C4-2B (cell line): ENCODE results near the gene WDTC1.

ENCODE experiments used
- H3K27ac ChIP-seq: fragments of 450-650 bp; 2 replicates; pipeline ENCODE4 v1.5.1; 2017
- ZFX ChIP-seq: fragments of 450-650 bp; IDR thresholded peaks from 2 replicates; pipeline ENCODE4 v1.6.1; 2017
- TF ChIP-seq, protein P1 (sequence below): fragments of 450-650 bp; conservative IDR thresholded peaks from 2 replicates; pipeline ENCODE4 v1.5.1; 2017; ENCODE audit warnings: mild to moderate bottlenecking

WDTC1 gene

DNA sequence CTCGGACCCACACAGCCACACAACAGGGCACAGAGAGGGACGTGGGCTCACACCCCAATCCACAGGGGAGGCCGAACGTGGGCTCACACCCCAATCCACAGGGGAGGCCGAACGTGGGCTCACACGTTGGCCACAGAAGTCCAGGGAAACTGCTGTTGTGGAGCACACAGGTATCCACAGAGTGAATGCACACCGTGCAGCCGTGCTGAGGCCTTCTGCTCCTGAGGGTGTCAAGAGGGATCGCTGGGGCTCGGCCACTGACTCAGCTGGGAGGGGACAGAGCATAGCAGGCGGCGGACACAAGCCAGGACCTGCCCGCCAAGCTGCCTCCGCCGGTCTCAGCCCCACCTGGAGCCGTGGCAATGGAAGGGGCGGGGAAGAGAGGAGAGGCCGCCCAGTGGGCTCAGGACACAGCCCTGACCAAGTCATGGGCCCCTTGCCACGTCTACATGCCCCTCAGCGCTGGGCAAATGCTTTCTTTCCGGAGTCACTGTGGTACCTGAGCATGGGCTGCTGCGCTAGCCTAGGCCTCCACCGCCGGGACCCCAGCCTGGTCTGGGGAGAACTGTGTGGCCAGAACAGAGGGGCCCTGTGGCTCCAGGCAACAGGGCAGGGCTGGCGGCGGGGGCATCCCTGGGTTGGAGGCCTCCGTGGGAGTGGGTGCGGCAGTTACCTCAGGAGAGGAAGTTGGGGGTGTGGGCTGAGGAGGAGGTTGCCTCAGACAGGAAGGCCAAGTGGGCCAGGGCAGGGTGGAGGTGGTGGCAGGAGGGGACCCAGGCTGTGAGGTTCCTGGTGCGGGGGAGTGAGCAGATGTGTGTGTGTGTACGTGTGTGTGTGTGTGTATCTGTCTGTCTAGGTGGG lies 108.6 kb downstream of the WDTC1 start:
- peak overlapping the region; percentile 70 for H3K27ac ChIP-seq

DNA sequence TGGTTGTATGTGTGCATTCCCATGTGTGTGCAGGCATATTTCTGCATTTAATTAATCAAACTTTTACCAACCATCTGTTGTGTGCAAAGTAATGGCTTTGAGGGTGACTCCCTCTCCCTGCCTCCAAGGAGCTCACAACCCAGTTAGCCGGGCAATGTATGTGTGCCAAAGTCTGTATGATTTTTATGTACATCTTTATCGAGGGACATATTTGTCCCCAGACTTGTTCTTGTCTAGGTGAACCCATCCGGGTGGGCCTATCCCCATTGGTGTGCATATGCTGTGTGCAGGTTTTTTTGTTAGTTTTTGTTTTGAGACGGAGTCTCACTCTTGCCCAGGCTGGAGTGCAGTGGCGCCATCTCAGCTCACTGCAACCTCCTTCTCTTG lies 109.2 kb downstream of the WDTC1 start:
- H3K27ac ChIP-seq, result no peak overlapping the region; the same call in 1 of the 2 replicates
- no peak for TF ChIP-seq ZFX
- TF ChIP-seq, protein P1, sequence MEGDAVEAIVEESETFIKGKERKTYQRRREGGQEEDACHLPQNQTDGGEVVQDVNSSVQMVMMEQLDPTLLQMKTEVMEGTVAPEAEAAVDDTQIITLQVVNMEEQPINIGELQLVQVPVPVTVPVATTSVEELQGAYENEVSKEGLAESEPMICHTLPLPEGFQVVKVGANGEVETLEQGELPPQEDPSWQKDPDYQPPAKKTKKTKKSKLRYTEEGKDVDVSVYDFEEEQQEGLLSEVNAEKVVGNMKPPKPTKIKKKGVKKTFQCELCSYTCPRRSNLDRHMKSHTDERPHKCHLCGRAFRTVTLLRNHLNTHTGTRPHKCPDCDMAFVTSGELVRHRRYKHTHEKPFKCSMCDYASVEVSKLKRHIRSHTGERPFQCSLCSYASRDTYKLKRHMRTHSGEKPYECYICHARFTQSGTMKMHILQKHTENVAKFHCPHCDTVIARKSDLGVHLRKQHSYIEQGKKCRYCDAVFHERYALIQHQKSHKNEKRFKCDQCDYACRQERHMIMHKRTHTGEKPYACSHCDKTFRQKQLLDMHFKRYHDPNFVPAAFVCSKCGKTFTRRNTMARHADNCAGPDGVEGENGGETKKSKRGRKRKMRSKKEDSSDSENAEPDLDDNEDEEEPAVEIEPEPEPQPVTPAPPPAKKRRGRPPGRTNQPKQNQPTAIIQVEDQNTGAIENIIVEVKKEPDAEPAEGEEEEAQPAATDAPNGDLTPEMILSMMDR, result no peak

More for the DNA sequence above, 108.6 kb downstream of the WDTC1 start:
- no peak for TF ChIP-seq ZFX
- TF ChIP-seq, protein P1, result no peak

DNA sequence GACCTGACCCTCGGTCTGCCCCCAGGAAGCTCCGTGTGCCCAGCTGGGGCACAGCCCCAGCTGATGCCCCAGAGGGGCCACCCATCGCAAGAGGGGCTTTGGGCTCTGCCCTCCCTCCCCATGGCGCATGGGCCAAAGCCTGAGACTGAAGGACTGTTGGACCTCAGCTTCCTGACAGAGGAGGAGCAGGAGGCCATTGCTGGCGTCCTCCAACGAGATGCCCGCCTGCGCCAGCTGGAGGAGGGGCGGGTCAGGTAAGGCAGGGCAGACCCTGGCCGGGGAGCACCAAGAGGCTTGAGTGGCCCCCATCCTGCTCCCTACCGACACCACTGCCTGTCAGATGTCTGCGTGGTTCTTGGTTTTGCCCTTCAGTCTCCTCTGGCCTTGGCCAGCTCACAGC lies 110.8 kb downstream of the WDTC1 start:
- TF ChIP-seq, protein P1, result no peak
- no peak for TF ChIP-seq ZFX
- no peak overlapping the region for H3K27ac ChIP-seq

DNA sequence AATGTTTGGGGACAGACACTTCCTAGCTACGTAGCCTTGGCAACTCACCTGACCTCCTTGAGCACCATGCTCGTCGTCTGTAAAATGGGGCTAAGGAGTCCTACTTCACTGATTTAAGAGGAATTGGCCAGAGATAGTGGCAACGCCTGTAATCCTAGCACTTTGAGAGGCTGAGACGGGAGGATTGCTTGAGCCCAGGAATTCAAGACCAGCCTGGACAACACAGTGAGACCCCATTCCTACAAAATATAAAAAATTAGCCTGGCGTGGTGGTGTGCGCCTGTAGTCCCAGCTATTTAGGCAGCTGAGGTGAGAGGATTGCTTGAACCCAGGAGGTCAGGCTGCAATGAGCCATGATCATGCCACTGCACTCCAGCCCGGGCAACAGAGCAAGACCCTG lies 111.9 kb downstream of the WDTC1 start:
- TF ChIP-seq, protein P1, result no peak
- TF ChIP-seq ZFX, result no peak
- no peak overlapping the region for H3K27ac ChIP-seq

DNA sequence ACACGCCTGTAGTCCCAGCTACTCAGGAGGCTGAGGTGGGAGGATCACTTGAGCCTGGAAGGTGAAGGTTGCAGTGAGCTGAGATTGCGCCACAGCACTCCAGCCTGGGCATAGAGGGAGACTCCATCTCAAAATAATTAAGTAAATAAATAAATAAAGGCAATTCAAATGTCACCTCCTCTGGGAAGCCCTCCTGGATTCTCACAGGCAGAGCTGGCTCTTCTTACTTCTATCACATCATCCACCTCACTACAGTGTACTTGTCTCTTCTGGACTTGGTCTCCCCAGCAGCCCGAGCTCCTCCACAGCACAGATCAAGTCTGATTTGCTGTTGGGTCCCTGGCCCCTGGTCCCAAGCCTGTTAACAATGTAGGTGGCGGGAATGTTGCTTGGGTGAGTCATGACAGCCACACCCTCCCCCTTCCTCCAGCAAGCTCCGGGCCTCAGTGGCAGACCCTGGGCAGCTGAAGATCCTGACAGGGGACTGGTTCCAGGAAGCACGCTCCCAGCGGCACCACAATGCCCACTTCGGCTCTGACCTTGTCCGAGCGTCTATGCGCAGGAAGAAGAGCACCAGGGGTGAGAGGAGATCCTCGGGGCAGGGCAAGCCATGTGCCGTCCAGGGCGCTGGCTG lies 112.7 kb downstream of the WDTC1 start:
- TF ChIP-seq ZFX, result no peak
- TF ChIP-seq, protein P1, result no peak
- H3K27ac ChIP-seq, result no peak overlapping the region

DNA sequence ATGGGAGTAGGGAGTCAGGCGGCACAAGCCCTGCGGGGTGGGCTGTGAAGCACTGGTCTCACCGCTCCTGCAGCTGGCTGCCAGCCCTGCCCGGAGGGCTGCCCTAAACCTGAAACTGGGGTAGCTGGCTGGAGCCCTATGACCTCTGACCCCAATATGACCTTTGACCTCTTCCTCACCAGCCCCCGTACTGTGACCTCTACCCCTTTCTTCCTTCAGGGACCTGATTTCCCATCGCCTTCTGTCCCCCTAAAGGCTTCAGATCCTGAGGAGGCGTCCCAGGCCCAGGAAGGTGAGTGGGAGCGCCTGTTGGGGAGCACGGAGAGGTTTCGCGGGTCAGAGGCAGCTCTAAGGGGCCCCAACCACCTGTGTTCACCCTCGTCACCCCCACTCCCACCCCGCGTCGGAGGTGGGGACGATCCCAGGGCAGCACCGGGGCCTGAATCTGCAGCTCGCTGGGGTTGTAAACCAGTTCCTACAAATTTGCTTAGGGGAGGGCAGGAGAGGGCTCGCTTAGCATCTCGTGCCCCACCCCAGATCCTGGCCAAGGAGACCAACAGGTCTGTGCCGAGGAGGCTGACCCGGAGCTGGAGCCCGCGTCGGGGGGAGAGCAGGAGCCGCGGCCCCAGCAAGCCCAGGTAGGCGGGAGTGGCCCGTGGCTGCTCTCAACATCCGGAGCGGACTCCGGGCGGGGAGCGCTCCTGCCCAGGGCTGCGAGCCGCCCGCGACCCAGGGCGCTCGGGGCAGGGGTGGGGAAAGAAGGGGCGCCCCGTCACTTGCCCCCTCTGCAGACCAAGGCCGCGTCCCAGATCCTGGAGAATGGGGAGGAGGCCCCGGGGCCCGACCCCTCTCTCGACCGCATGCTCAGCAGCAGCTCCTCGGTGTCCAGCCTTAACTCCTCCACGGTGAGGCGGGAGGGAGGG lies 114.7 kb downstream of the WDTC1 start:
- peak overlapping the region; percentile 95 for H3K27ac ChIP-seq
- TF ChIP-seq ZFX, result no peak
- TF ChIP-seq, protein P1, result no peak
